Keratinocyte (primary cell): ENCODE data around the gene MARCHF3. TPM values are rescaled to one million over a fixed set of nuclear protein-coding genes. Genes with fewer than 3 reads are reported as not detected.

Experiments
- DNase-seq: peaks from one replicate; pipeline ENCODE4 v3.0.0-alpha.2; 2011; ENCODE audit warnings: low read depth, missing footprints, low spot score
- FAIRE-seq: peaks from 2 replicates; lab custom pipeline; 2011; peaks lifted over from hg19 to GRCh38; lab: Jason Lieb, UNC
- H2AFZ ChIP-seq: 2 replicates; pipeline ENCODE4 v1.6.0; 2012; ENCODE audit warnings: low read length, control low read depth, inconsistent platforms; ENCODE audit not compliant: control insufficient read depth
- H3K27ac ChIP-seq: 2 replicates; pipeline ENCODE4 v1.5.1; 2011; ENCODE audit warnings: low read length; ENCODE audit not compliant: control insufficient read depth, insufficient read depth
- H3K27me3 ChIP-seq: 3 replicates; pipeline ENCODE4 v1.6.0; 2011; ENCODE audit warnings: low read length; ENCODE audit not compliant: control insufficient read depth, insufficient read depth; ENCODE audit errors: extremely low read depth
- H3K36me3 ChIP-seq, 2 experiments: 2 replicates in 1 of 2; 3 replicates in 1 of 2; pipeline ENCODE4 v1.5.1; 2011; ENCODE audit warnings: low read length in 2 of 2, mild to moderate bottlenecking in 1 of 2; ENCODE audit not compliant: control insufficient read depth in 2 of 2, insufficient read depth in 2 of 2; ENCODE audit errors: extremely low read depth in 1 of 2
- H3K4me1 ChIP-seq: 3 replicates; pipeline ENCODE4 v1.5.1; 2011; ENCODE audit warnings: low read length; ENCODE audit not compliant: control insufficient read depth, insufficient read depth; ENCODE audit errors: extremely low read depth
- H3K4me2 ChIP-seq: 3 replicates; pipeline ENCODE4 v1.6.0; 2011; ENCODE audit warnings: low read depth, low read length; ENCODE audit not compliant: control insufficient read depth, insufficient read depth; ENCODE audit errors: extremely low read depth
- H3K4me3 ChIP-seq, 3 experiments: fragments of 200-600 bp in 1 of 3; sonication (generic) in 1 of 3; 2 replicates in 2 of 3; 3 replicates in 1 of 3; pipeline ENCODE4 v1.5.1; 2011 to 2016; ENCODE audit warnings: low read length in 3 of 3, mild to moderate bottlenecking in 3 of 3, control low read depth in 2 of 3, inconsistent platforms in 1 of 3, low read depth in 1 of 3, mixed read lengths in 1 of 3, mixed run types in 1 of 3, moderate library complexity in 1 of 3; ENCODE audit not compliant: control insufficient read depth in 2 of 3, insufficient read depth in 2 of 3; ENCODE audit errors: extremely low read depth in 1 of 3
- H3K79me2 ChIP-seq: 2 replicates; pipeline ENCODE4 v1.6.0; 2012; ENCODE audit warnings: low read length; ENCODE audit not compliant: control insufficient read depth, insufficient read depth
- H3K9ac ChIP-seq: 3 replicates; pipeline ENCODE4 v1.6.0; 2011; ENCODE audit warnings: low read length; ENCODE audit not compliant: control insufficient read depth, insufficient read depth; ENCODE audit errors: extremely low read depth
- H3K9me1 ChIP-seq: 3 replicates; pipeline ENCODE4 v1.6.0; 2011; ENCODE audit warnings: low read length; ENCODE audit not compliant: control insufficient read depth, insufficient read depth; ENCODE audit errors: extremely low read depth
- H3K9me3 ChIP-seq: 2 replicates; pipeline ENCODE4 v1.5.1; 2012; ENCODE audit warnings: low read depth, low read length; ENCODE audit not compliant: control insufficient read depth
- H4K20me1 ChIP-seq: 3 replicates; pipeline ENCODE4 v1.6.0; 2011; ENCODE audit warnings: low read length; ENCODE audit not compliant: control insufficient read depth, insufficient read depth; ENCODE audit errors: extremely low read depth
- EZH2 ChIP-seq: IDR thresholded peaks from one replicate; pipeline ENCODE4 v1.6.1; 2012; ENCODE audit warnings: inconsistent platforms, mild to moderate bottlenecking, low read length, moderate library complexity
- dilution Hi-C: fragments of 300-500 bp; cut with MboI; formaldehyde crosslinking; loops from one replicate; pipeline ENCODE4 v1.7.0; 2020; ENCODE audit warnings: low sequenced_read_pairs; ENCODE audit not compliant: extremely low pct_ligation_motif_present
- polyA plus RNA-seq, 5 experiments: library from polyadenylated mRNA; depleted of rRNA in 3 of 5; stranded (reverse) in 3 of 5; stranded (forward) in 1 of 5; unstranded in 1 of 5; fragments of >200 nt; gene quantifications; 1 replicate in 1 of 5; 2 replicates in 3 of 5; 3 replicates in 1 of 5; pipeline versions ENCODE4 v1.2.1 to v1.2.3, GENCODE V29; 2011 to 2012; ENCODE audit warnings: missing spikeins in 2 of 5, low read depth in 1 of 5, low replicate concordance in 1 of 5
- TF ChIP-seq, protein P1 (sequence below), 3 experiments: IDR thresholded peaks in 1 of 3; conservative IDR thresholded peaks in 1 of 3; optimal IDR thresholded peaks in 1 of 3; 2 replicates in 2 of 3; 3 replicates in 1 of 3; pipeline versions ENCODE3 to v1.5.1; 2011; ENCODE audit warnings: low read length in 3 of 3, mild to moderate bottlenecking in 3 of 3, moderate library complexity in 2 of 3, control low read depth in 1 of 3, inconsistent platforms in 1 of 3; ENCODE audit not compliant: insufficient read depth in 2 of 3; ENCODE audit errors: extremely low read depth in 1 of 3

MARCHF3 gene
- polyA plus RNA-seq, 1 donor (not counting 4 experiments of a cell fraction or from before 2014, with no cell fraction given): 0.45 TPM

DNA sequence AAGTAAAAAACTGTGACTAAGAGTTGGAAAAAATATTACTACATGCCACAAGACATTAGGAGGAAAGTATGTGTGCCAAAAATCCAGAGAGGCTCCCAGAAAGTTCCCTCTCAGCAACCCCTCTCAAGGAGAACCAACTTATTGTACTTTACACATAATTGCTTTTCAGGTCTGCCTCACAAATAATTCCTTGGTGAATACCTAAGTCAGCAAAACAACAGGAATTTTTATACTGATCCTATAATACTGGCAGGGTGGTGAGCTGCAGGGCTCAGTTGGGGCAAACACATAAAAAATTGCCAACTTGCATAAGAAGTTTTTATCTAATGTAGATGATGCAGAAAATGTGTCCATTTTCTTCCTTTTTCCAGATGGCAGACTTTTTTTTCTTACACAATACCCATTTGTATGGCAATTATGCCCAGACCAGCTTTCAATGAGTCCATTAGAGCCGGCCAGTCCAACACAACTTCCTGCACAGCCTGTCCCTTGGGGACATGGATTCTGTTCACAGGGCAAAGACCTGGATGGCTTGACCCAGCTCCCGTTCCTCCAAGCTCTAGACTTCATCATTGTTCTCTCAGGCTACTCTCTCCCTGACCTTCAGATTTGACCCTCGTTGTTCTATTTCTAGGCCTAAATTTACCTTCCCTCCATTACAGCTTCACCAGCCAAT, 31.3 kb downstream of the MARCHF3 start:
- FAIRE-seq (no peak), DNase-seq (no peak)
- Histone ChIP-seq H3K79me2 (no peaks in the 10 kb centered on the region), H4K20me1 (no peaks in the 10 kb centered on the region), H3K4me2 (no peak overlapping the region), H3K27ac (no peak overlapping the region), H3K4me1 (no peaks in the 10 kb centered on the region), H3K27me3 (no peaks in the 10 kb centered on the region), H3K9me1 (no peaks in the 10 kb centered on the region), H3K9me3 (no peaks in the 10 kb centered on the region), H3K4me3 (no peak overlapping the region), H2AFZ (no peak overlapping the region), H3K36me3 (no peaks in the 10 kb centered on the region), H3K9ac (no peak overlapping the region)
- dilution Hi-C loops: no loop called here
- no peak for TF ChIP-seq EZH2
- TF ChIP-seq, protein P1, sequence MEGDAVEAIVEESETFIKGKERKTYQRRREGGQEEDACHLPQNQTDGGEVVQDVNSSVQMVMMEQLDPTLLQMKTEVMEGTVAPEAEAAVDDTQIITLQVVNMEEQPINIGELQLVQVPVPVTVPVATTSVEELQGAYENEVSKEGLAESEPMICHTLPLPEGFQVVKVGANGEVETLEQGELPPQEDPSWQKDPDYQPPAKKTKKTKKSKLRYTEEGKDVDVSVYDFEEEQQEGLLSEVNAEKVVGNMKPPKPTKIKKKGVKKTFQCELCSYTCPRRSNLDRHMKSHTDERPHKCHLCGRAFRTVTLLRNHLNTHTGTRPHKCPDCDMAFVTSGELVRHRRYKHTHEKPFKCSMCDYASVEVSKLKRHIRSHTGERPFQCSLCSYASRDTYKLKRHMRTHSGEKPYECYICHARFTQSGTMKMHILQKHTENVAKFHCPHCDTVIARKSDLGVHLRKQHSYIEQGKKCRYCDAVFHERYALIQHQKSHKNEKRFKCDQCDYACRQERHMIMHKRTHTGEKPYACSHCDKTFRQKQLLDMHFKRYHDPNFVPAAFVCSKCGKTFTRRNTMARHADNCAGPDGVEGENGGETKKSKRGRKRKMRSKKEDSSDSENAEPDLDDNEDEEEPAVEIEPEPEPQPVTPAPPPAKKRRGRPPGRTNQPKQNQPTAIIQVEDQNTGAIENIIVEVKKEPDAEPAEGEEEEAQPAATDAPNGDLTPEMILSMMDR (optimal IDR thresholded peaks at IDR 0.05 in 1 of 3, IDR thresholded peaks at IDR 0.05 in 1 of 3, conservative IDR thresholded peaks at IDR 0.05 in 1 of 3; ENCODE audit: extremely low read depth in 1 of 3, insufficient read depth in 2 of 3, low read length in 3 of 3): no peak

GRCh38 chr5:126998201-126998631, 32.1 kb downstream of the MARCHF3 start:
- DNase-seq (no peak), FAIRE-seq (no peak)
- no peaks in the 10 kb centered on the region for H3K27me3 ChIP-seq
- no peak overlapping the region for H3K4me2 ChIP-seq
- H3K79me2 ChIP-seq: no peaks in the 10 kb centered on the region
- H3K4me1 ChIP-seq: no peaks in the 10 kb centered on the region
- dilution Hi-C loops: no loop called here
- no peak overlapping the region for H2AFZ ChIP-seq
- no peak overlapping the region for H3K27ac ChIP-seq
- no peak overlapping the region for H3K9ac ChIP-seq
- no peaks in the 10 kb centered on the region for H3K9me3 ChIP-seq
- H3K36me3 ChIP-seq: no peaks in the 10 kb centered on the region
- TF ChIP-seq, protein P1 (optimal IDR thresholded peaks at IDR 0.05 in 1 of 3, IDR thresholded peaks at IDR 0.05 in 1 of 3, conservative IDR thresholded peaks at IDR 0.05 in 1 of 3; ENCODE audit: extremely low read depth in 1 of 3, insufficient read depth in 2 of 3, low read length in 3 of 3): no peak
- TF ChIP-seq EZH2: no peak
- no peaks in the 10 kb centered on the region for H4K20me1 ChIP-seq
- H3K4me3 ChIP-seq: no peak overlapping the region
- H3K9me1 ChIP-seq: no peaks in the 10 kb centered on the region
